ENCODE data around the gene PRR20A.
"Not testable (repeated sequence)": the region's sequence is repeated elsewhere in the genome, so short reads cannot be mapped to it uniquely, and the experiment has no call there.

Gene PRR20A

GRCh38 chr13:57137585-57137984, 3.1 kb upstream of the PRR20A start:
- no peak for TF ChIP-seq SIN3A (IDR thresholded peaks at IDR 0.05; ENCODE audit: borderline replicate concordance, insufficient read depth, low read length)
- TF ChIP-seq POLR2AphosphoS5 (IDR thresholded peaks at IDR 0.05; ENCODE audit: low read depth, low read length): no peak
- TF ChIP-seq TAF1 (IDR thresholded peaks at IDR 0.05; ENCODE audit: borderline replicate concordance, insufficient read depth, low read length): no peak
- no peak for TF ChIP-seq REST (IDR thresholded peaks at IDR 0.05; ENCODE audit: insufficient read depth in 1 of 2, low read depth in 2 of 2, low read length in 2 of 2)

GRCh38 chr13:57138988-57139387, 1.7 kb upstream of the PRR20A start:
- TF ChIP-seq TAF1 (IDR thresholded peaks at IDR 0.05; ENCODE audit: borderline replicate concordance, insufficient read depth, low read length) (no peak), FOXP2 (optimal IDR thresholded peaks at IDR 0.05; ENCODE audit: borderline replicate concordance, extremely low read depth, extremely low read length, insufficient read depth) (no peak), SIN3A (IDR thresholded peaks at IDR 0.05; ENCODE audit: borderline replicate concordance, insufficient read depth, low read length) (no peak), REST (IDR thresholded peaks at IDR 0.05; ENCODE audit: insufficient read depth in 1 of 2, low read depth in 2 of 2, low read length in 2 of 2) (no peak)

GRCh38 chr13:57147188-57147587, 6.5 kb downstream of the PRR20A start, which contains the start of gene PRR20B:
TSS of gene PRR20B (plus strand) at chr13:57147488. CDS start at chr13:57147875, 387 bp downstream.
- not testable (repeated sequence) for TF ChIP-seq TAF1 (IDR thresholded peaks at IDR 0.05; ENCODE audit: borderline replicate concordance, insufficient read depth, low read length); FOXP2 (optimal IDR thresholded peaks at IDR 0.05; ENCODE audit: borderline replicate concordance, extremely low read depth, extremely low read length, insufficient read depth); REST (IDR thresholded peaks at IDR 0.05; ENCODE audit: insufficient read depth in 1 of 2, low read depth in 2 of 2, low read length in 2 of 2)

GRCh38 chr13:57153761-57154160, 13.0 kb downstream of the PRR20A start, which contains the start of gene PRR20C:
TSS of gene PRR20C (plus strand) at chr13:57154061. CDS start at chr13:57154448, 387 bp downstream.
- TF ChIP-seq FOXP2 (optimal IDR thresholded peaks at IDR 0.05; ENCODE audit: borderline replicate concordance, extremely low read depth, extremely low read length, insufficient read depth); TAF1 (IDR thresholded peaks at IDR 0.05; ENCODE audit: borderline replicate concordance, insufficient read depth, low read length); SIN3A (IDR thresholded peaks at IDR 0.05; ENCODE audit: borderline replicate concordance, insufficient read depth, low read length): not testable (repeated sequence)

GRCh38 chr13:57160332-57160731, 19.6 kb downstream of the PRR20A start, which contains the start of gene PRR20D:
TSS of gene PRR20D (plus strand) at chr13:57160632. CDS start at chr13:57161019, 387 bp downstream.
- TF ChIP-seq TAF1 (IDR thresholded peaks at IDR 0.05; ENCODE audit: borderline replicate concordance, insufficient read depth, low read length); POLR2AphosphoS5 (IDR thresholded peaks at IDR 0.05; ENCODE audit: low read depth, low read length); REST (IDR thresholded peaks at IDR 0.05; ENCODE audit: insufficient read depth in 1 of 2, low read depth in 2 of 2, low read length in 2 of 2): not testable (repeated sequence)

All from PFSK-1 (cell line).